Rectal smooth muscle tissue (tissue), 1 donor: ENCODE data around the gene ANXA5.

Source experiments
- H3K27ac ChIP-seq: one replicate; pipeline ENCODE4 v1.7.0; 2013; ENCODE audit warnings: low read depth, low read length, inconsistent platforms
- H3K27me3 ChIP-seq: one replicate; pipeline ENCODE4 v1.7.0; 2013; ENCODE audit warnings: low read length; ENCODE audit not compliant: control insufficient read depth, insufficient read depth
- H3K36me3 ChIP-seq: one replicate; pipeline ENCODE4 v1.7.0; 2013; ENCODE audit warnings: low read length; ENCODE audit not compliant: control insufficient read depth, insufficient read depth
- H3K4me1 ChIP-seq: one replicate; pipeline ENCODE4 v1.7.0; 2013; ENCODE audit warnings: low read length; ENCODE audit not compliant: control insufficient read depth, insufficient read depth
- H3K4me3 ChIP-seq: one replicate; pipeline ENCODE4 v1.7.0; 2013; ENCODE audit warnings: low read length
- H3K9ac ChIP-seq: one replicate; pipeline ENCODE4 v1.7.0; 2013; ENCODE audit warnings: low read length

Gene ANXA5

GRCh38 chr4:121728066-121728465 is 31.3 kb upstream of the ANXA5 start:
- H3K27me3 ChIP-seq, result no peaks in the 10 kb centered on the region
- no peak overlapping the region for H3K27ac ChIP-seq
- H3K4me1 ChIP-seq, result no peaks in the 10 kb centered on the region
- H3K36me3 ChIP-seq, result no peaks in the 10 kb centered on the region
- H3K9ac ChIP-seq, result no peak overlapping the region
- no peak overlapping the region for H3K4me3 ChIP-seq

GRCh38 chr4:121726642-121727268 is 30.0 kb upstream of the ANXA5 start:
- no peak overlapping the region for H3K9ac ChIP-seq
- no peaks in the 10 kb centered on the region for H3K27me3 ChIP-seq
- no peak overlapping the region for H3K27ac ChIP-seq
- no peaks in the 10 kb centered on the region for H3K36me3 ChIP-seq
- no peaks in the 10 kb centered on the region for H3K4me1 ChIP-seq
- H3K4me3 ChIP-seq, result no peak overlapping the region

- no peaks in the 10 kb centered on the region for H3K27me3 ChIP-seq
- H3K4me1 ChIP-seq, result no peaks in the 10 kb centered on the region
- no peak overlapping the region for H3K9ac ChIP-seq
- no peaks in the 10 kb centered on the region for H3K36me3 ChIP-seq
- no peak overlapping the region for H3K4me3 ChIP-seq
- H3K27ac ChIP-seq, result no peak overlapping the region
Measured at GRCh38 chr4:121724671-121725070, 27.9 kb upstream of the ANXA5 start.

GRCh38 chr4:121721700-121722099 is 24.9 kb upstream of the ANXA5 start:
- no peaks in the 10 kb centered on the region for H3K27me3 ChIP-seq
- no peak overlapping the region for H3K9ac ChIP-seq
- no peaks in the 10 kb centered on the region for H3K4me1 ChIP-seq
- no peak overlapping the region for H3K4me3 ChIP-seq
- no peak overlapping the region for H3K27ac ChIP-seq
- H3K36me3 ChIP-seq, result no peaks in the 10 kb centered on the region

GRCh38 chr4:121720109-121720508 is 23.3 kb upstream of the ANXA5 start:
- H3K27ac ChIP-seq, result no peak overlapping the region
- no peak overlapping the region for H3K4me3 ChIP-seq
- no peaks in the 10 kb centered on the region for H3K4me1 ChIP-seq
- no peaks in the 10 kb centered on the region for H3K27me3 ChIP-seq
- no peaks in the 10 kb centered on the region for H3K36me3 ChIP-seq
- no peak overlapping the region for H3K9ac ChIP-seq

GRCh38 chr4:121717680-121718237 is 21.0 kb upstream of the ANXA5 start:
- Histone ChIP-seq H3K4me1 (no peaks in the 10 kb centered on the region), H3K36me3 (no peaks in the 10 kb centered on the region), H3K9ac (no peak overlapping the region), H3K27ac (no peak overlapping the region), H3K4me3 (no peak overlapping the region), H3K27me3 (no peaks in the 10 kb centered on the region)

- Histone ChIP-seq H3K4me1 (peaks cover 3% of the 10 kb centered on the region), H3K36me3 (no peaks in the 10 kb centered on the region), H3K27ac (no peak overlapping the region), H3K4me3 (no peak overlapping the region), H3K9ac (no peak overlapping the region), H3K27me3 (no peaks in the 10 kb centered on the region)
Measured at GRCh38 chr4:121714548-121714947, 17.8 kb upstream of the ANXA5 start.

- Histone ChIP-seq H3K4me3 (no peak overlapping the region), H3K36me3 (no peaks in the 10 kb centered on the region), H3K27me3 (no peaks in the 10 kb centered on the region), H3K9ac (no peak overlapping the region), H3K27ac (peak overlapping the region; percentile 83), H3K4me1 (peaks cover 3% of the 10 kb centered on the region)
Measured at GRCh38 chr4:121712783-121713182, 16.0 kb upstream of the ANXA5 start.

- Histone ChIP-seq H3K36me3 (no peaks in the 10 kb centered on the region), H3K27ac (peak overlapping the region; percentile 83), H3K4me1 (peaks cover 3% of the 10 kb centered on the region), H3K4me3 (peak overlapping the region; percentile 45), H3K27me3 (no peaks in the 10 kb centered on the region), H3K9ac (no peak overlapping the region)
Measured at GRCh38 chr4:121712001-121712651, 15.3 kb upstream of the ANXA5 start.

- peak overlapping the region; percentile 83 for H3K27ac ChIP-seq
- peaks cover 3% of the 10 kb centered on the region for H3K4me1 ChIP-seq
- H3K36me3 ChIP-seq, result no peaks in the 10 kb centered on the region
- no peak overlapping the region for H3K9ac ChIP-seq
- peak overlapping the region; percentile 45 for H3K4me3 ChIP-seq
- no peaks in the 10 kb centered on the region for H3K27me3 ChIP-seq
Measured at GRCh38 chr4:121711263-121712000, 14.7 kb upstream of the ANXA5 start.

- no peak overlapping the region for H3K9ac ChIP-seq
- H3K27me3 ChIP-seq, result no peaks in the 10 kb centered on the region
- no peaks in the 10 kb centered on the region for H3K36me3 ChIP-seq
- no peak overlapping the region for H3K27ac ChIP-seq
- H3K4me3 ChIP-seq, result no peak overlapping the region
- H3K4me1 ChIP-seq, result peaks cover 3% of the 10 kb centered on the region
Measured at GRCh38 chr4:121709766-121710405, 13.1 kb upstream of the ANXA5 start.

- Histone ChIP-seq H3K9ac (no peak overlapping the region), H3K27ac (no peak overlapping the region), H3K36me3 (no peaks in the 10 kb centered on the region), H3K4me3 (no peak overlapping the region), H3K4me1 (peaks cover 3% of the 10 kb centered on the region), H3K27me3 (no peaks in the 10 kb centered on the region)
Measured at GRCh38 chr4:121707344-121707743, 10.6 kb upstream of the ANXA5 start.
